LNCaP clone FGC (cell line): ENCODE measurements around the gene MCTS1.

Experiments used
- DNase-seq: peaks from one replicate; pipeline ENCODE4 v3.0.0-alpha.2; 2011; ENCODE audit warnings: low read depth
- H3K4me3 ChIP-seq: 2 replicates; pipeline ENCODE4 v1.5.1; 2011; ENCODE audit warnings: mild to moderate bottlenecking, low read depth, low read length, control low read depth
- CTCF ChIP-seq: IDR thresholded peaks from 2 replicates; pipeline ENCODE4 v1.5.1; 2012; ENCODE audit warnings: mild to moderate bottlenecking; ENCODE audit not compliant: control insufficient read depth, insufficient read depth; ENCODE audit errors: extremely low read depth

The MCTS1 gene

GRCh38 chrX:120660637-120661036, 56.7 kb downstream of the MCTS1 start:
- TF ChIP-seq CTCF = no peak
- no peak overlapping the region for H3K4me3 ChIP-seq
- DNase-seq = no peak
